Natural killer cell (primary cell): ENCODE data around the gene IGF2BP1. TPM values are rescaled to one million over a fixed set of nuclear protein-coding genes. Genes with fewer than 3 reads are reported as not detected.

Experiments used
- ATAC-seq, 3 donors: fragments of 150-1000 bp in 2 of 3; fragments of 200-7000 bp in 1 of 3; cut with Tn5 transposase; 1 replicate in 1 of 3; 2 replicates in 2 of 3; pipeline ENCODE4 v1.10.0; 2021; ENCODE audit warnings: mild to moderate bottlenecking in 2 of 3, moderate library complexity in 2 of 3
- DNase-seq, 2 donors: peaks; one replicate each; pipeline versions ENCODE4 v3.0.0 to v3.0.0-alpha.2; 2013 to 2021; ENCODE audit warnings: mixed read lengths in 1 of 2
- H3K27ac ChIP-seq: one replicate; pipeline ENCODE4 v1.5.1; 2013; ENCODE audit warnings: mild to moderate bottlenecking, low read length
- H3K27me3 ChIP-seq: one replicate; pipeline ENCODE4 v1.6.1; 2013; ENCODE audit warnings: low read length; ENCODE audit not compliant: control insufficient read depth, insufficient read depth
- H3K36me3 ChIP-seq: one replicate; pipeline ENCODE4 v1.6.1; 2013; ENCODE audit warnings: low read length; ENCODE audit not compliant: control insufficient read depth, insufficient read depth
- H3K4me1 ChIP-seq: one replicate; pipeline ENCODE4 v1.6.1; 2013; ENCODE audit warnings: low read length; ENCODE audit not compliant: control insufficient read depth, insufficient read depth
- H3K4me3 ChIP-seq: one replicate; pipeline ENCODE4 v1.5.1; 2013; ENCODE audit warnings: low read length
- H3K9me3 ChIP-seq: one replicate; pipeline ENCODE4 v1.6.1; 2013; ENCODE audit warnings: low read length; ENCODE audit not compliant: control insufficient read depth, insufficient read depth
- H3K27ac Mint-ChIP-seq, 2 donors: one replicate each; pipeline ENCODE4 v1.8.0; 2022; ENCODE audit warnings: mild to moderate bottlenecking in 2 of 2, mixed read lengths in 2 of 2, moderate library complexity in 1 of 2
- H3K27me3 Mint-ChIP-seq, 2 donors: one replicate each; pipeline ENCODE4 v1.8.0; 2022; ENCODE audit warnings: low read depth in 2 of 2, mixed read lengths in 2 of 2
- H3K36me3 Mint-ChIP-seq: one replicate; pipeline ENCODE4 v1.8.0; 2022; ENCODE audit warnings: mixed read lengths
- H3K4me1 Mint-ChIP-seq, 2 donors: one replicate each; pipeline ENCODE4 v1.8.0; 2022; ENCODE audit warnings: mixed read lengths in 2 of 2
- H3K4me3 Mint-ChIP-seq: one replicate; pipeline ENCODE4 v1.8.0; 2022; ENCODE audit warnings: mild to moderate bottlenecking, moderate library complexity, mixed read lengths
- H3K9me3 Mint-ChIP-seq, 2 donors: one replicate each; pipeline ENCODE4 v1.8.0; 2022; ENCODE audit warnings: mixed read lengths in 2 of 2
- WGBS: methylation state at CpG from one replicate; pipeline ENCODE4 v1.1.7; 2013; ENCODE audit warnings: missing lambda C conversion rate; ENCODE audit not compliant: insufficient coverage; 5-methylcytosine and 5-hydroxymethylcytosine counted together
- intact Hi-C: fragments of 100-400 bp; cut with micrococcal nuclease; formaldehyde crosslinking; loops from one replicate; pipeline ENCODE4 v1.14.2; 2022
- total RNA-seq, 4 donors: library from RNA; stranded (reverse); fragments of 120-200 nt in 1 of 4; gene quantifications; one replicate each; pipeline versions ENCODE4 v1.2.3 to v1.2.4, GENCODE V29; 2013 to 2022
- TF ChIP-seq, protein P1 (sequence below): fragments of 200-600 bp; IDR thresholded peaks from one replicate; pipeline ENCODE4 v1.8.0; 2022; ENCODE audit warnings: antibody characterized with exemption

Gene IGF2BP1
- total RNA-seq, 3 donors from 2014 or later (not counting 1 experiment from before 2014, with no cell fraction given) = not detected

DNA sequence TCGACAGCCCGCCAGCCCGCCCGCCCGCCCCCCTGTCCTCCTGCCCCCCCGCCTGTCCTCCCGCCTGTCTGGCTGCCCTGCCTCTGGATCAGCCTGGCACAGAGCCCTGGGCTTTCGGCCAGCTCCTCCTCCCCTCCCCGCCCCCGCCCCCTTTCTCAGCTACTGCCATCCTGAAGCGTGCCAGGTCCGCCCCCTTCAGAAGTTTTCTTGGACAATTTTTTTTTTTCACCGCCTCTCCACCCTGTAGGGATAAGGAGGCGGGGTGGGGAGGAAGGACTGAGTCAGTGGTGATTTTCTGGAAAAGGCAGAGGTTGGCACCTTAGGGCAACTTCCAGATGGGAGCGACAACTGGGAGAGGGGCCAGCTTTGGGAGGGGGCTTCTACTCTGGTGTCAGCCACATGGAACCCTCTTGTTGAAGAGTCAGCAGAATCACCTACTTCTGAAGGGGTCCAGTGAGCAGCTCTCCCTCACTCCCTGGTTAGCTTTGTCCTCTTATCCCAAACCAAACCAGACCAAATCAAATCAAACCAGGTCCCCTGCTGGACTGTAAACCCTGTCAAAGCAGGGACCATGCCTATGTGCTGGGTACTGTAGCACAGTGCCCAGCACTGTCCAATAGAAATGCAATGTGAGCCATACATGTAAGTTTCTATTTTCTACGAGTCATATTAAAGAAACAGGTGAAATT is 19.7 kb downstream of the IGF2BP1 start:
- no peaks in the 10 kb centered on the region for H3K9me3 Mint-ChIP-seq
- peaks cover 12% of the 10 kb centered on the region for H3K27me3 ChIP-seq
- H3K4me3 Mint-ChIP-seq = no peak overlapping the region
- TF ChIP-seq, protein P1, sequence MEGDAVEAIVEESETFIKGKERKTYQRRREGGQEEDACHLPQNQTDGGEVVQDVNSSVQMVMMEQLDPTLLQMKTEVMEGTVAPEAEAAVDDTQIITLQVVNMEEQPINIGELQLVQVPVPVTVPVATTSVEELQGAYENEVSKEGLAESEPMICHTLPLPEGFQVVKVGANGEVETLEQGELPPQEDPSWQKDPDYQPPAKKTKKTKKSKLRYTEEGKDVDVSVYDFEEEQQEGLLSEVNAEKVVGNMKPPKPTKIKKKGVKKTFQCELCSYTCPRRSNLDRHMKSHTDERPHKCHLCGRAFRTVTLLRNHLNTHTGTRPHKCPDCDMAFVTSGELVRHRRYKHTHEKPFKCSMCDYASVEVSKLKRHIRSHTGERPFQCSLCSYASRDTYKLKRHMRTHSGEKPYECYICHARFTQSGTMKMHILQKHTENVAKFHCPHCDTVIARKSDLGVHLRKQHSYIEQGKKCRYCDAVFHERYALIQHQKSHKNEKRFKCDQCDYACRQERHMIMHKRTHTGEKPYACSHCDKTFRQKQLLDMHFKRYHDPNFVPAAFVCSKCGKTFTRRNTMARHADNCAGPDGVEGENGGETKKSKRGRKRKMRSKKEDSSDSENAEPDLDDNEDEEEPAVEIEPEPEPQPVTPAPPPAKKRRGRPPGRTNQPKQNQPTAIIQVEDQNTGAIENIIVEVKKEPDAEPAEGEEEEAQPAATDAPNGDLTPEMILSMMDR = no peak
- H3K27ac Mint-ChIP-seq = no peak overlapping the region
- H3K36me3 ChIP-seq = no peaks in the 10 kb centered on the region
- DNase-seq = no peak
- H3K36me3 Mint-ChIP-seq = no peaks in the 10 kb centered on the region
- H3K4me1 Mint-ChIP-seq = peaks cover 0 to 5% of the 10 kb centered on the region in 2 donors
- H3K4me1 ChIP-seq = peaks cover 5% of the 10 kb centered on the region
- H3K9me3 ChIP-seq = no peaks in the 10 kb centered on the region
- peaks cover 28 to 37% of the 10 kb centered on the region in 2 donors for H3K27me3 Mint-ChIP-seq
- no peak overlapping the region for H3K4me3 ChIP-seq
- H3K27ac ChIP-seq = no peak overlapping the region
- 73% methylated on average over 6 of the region's 16 CpGs for WGBS
- intact Hi-C loops = no loop called here
- ATAC-seq = no peak

DNA sequence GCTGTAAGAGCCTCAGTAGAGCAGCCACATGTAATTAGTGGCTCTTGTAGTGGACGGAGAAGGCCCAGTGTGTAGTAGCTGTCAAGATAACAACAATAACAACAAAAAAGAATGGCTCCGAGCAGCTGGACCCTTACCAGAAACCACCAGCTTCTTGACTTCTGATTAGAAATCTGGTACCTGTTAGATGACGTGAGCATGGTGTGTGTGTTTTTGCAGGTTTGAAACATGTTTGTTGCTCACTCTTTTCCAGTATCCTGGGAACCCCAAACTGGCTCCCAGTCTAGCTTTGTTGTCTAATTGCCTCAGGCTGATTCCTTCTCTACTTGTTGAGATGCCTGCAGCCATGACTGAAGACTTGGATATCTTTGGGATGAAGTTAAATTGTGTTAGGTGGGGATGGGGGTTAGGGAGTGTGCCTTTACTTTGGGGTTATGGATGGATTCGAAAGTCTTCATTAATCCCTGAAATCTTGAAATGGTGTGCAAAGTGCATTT is 21.0 kb downstream of the IGF2BP1 start:
- H3K36me3 Mint-ChIP-seq = no peaks in the 10 kb centered on the region
- peaks cover 16 to 27% of the 10 kb centered on the region in 2 donors for H3K27me3 Mint-ChIP-seq
- no peak overlapping the region for H3K27ac Mint-ChIP-seq
- no peak overlapping the region for H3K4me3 Mint-ChIP-seq
- H3K4me1 Mint-ChIP-seq = peaks cover 0 to 5% of the 10 kb centered on the region in 2 donors
- 84% methylated on average over 3 of the region's 4 CpGs for WGBS
- Histone ChIP-seq H3K4me1 (peaks cover 5% of the 10 kb centered on the region), H3K36me3 (no peaks in the 10 kb centered on the region), H3K4me3 (no peak overlapping the region), H3K27ac (no peak overlapping the region), H3K9me3 (no peaks in the 10 kb centered on the region), H3K27me3 (peaks cover 5% of the 10 kb centered on the region)
- intact Hi-C loops = no loop called here
- TF ChIP-seq, protein P1 = no peak
- H3K9me3 Mint-ChIP-seq = no peaks in the 10 kb centered on the region
- ATAC-seq (no peak), DNase-seq (no peak)

- H3K27ac Mint-ChIP-seq = no peak overlapping the region
- Histone ChIP-seq H3K4me3 (no peak overlapping the region), H3K4me1 (peaks cover 5% of the 10 kb centered on the region), H3K27me3 (peaks cover 3% of the 10 kb centered on the region), H3K36me3 (no peaks in the 10 kb centered on the region), H3K27ac (no peak overlapping the region), H3K9me3 (no peaks in the 10 kb centered on the region)
- ATAC-seq (no peak), DNase-seq (no peak)
- intact Hi-C loops = no loop called here
- no peaks in the 10 kb centered on the region for H3K36me3 Mint-ChIP-seq
- peaks cover 0 to 5% of the 10 kb centered on the region in 2 donors for H3K4me1 Mint-ChIP-seq
- WGBS = 50% methylated on average over 1 of the region's 1 CpG
- TF ChIP-seq, protein P1 = no peak
- H3K4me3 Mint-ChIP-seq = no peak overlapping the region
- H3K27me3 Mint-ChIP-seq = peaks cover 16 to 27% of the 10 kb centered on the region in 2 donors
- no peaks in the 10 kb centered on the region for H3K9me3 Mint-ChIP-seq
These were observed 21.6 kb downstream of the IGF2BP1 start for GRCh38 chr17:49018748-49019147.
